Activated T-helper 2 cell treated with anti-CD3 and anti-CD28 coated beads, Interferon-gamma antibody, Interleukin-2, Interleukin-4, amounts not matched to agents 10 μg/mL and 5 μg/mL and 100 μg/mL, durations not matched to agents 14 hours and 24 hours and 36 hours (primary cell): Measurements from ENCODE around the gene FAM234A. TPM values are rescaled to one million over a fixed set of nuclear protein-coding genes. Genes with fewer than 3 reads are reported as not detected.

Source experiments
- DNase-seq: peaks from one replicate; pipeline ENCODE4 v3.0.0; 2021; ENCODE audit warnings: low spot score
- H3K27ac Mint-ChIP-seq: one replicate; pipeline ENCODE4 v1.8.0; 2021; ENCODE audit warnings: mixed read lengths
- H3K27me3 Mint-ChIP-seq: one replicate; pipeline ENCODE4 v1.8.0; 2021; ENCODE audit warnings: low read depth, mixed read lengths
- H3K36me3 Mint-ChIP-seq: one replicate; pipeline ENCODE4 v1.8.0; 2021; ENCODE audit warnings: low read depth, mixed read lengths
- H3K4me1 Mint-ChIP-seq: one replicate; pipeline ENCODE4 v1.8.0; 2021; ENCODE audit warnings: low read depth, mixed read lengths
- H3K4me3 Mint-ChIP-seq: one replicate; pipeline ENCODE4 v1.8.0; 2021; ENCODE audit warnings: low read depth, mild to moderate bottlenecking, moderate library complexity, mixed read lengths
- H3K9me3 Mint-ChIP-seq: one replicate; pipeline ENCODE4 v1.8.0; 2021; ENCODE audit warnings: mixed read lengths
- intact Hi-C: fragments of 100-400 bp; cut with micrococcal nuclease; formaldehyde crosslinking; loops from one replicate; pipeline ENCODE4 v1.15.1; 2023
- total RNA-seq: library from RNA; stranded (reverse); gene quantifications from 2 replicates; pipeline ENCODE4 v1.2.3, GENCODE V29; 2022

The FAM234A gene, protein sequence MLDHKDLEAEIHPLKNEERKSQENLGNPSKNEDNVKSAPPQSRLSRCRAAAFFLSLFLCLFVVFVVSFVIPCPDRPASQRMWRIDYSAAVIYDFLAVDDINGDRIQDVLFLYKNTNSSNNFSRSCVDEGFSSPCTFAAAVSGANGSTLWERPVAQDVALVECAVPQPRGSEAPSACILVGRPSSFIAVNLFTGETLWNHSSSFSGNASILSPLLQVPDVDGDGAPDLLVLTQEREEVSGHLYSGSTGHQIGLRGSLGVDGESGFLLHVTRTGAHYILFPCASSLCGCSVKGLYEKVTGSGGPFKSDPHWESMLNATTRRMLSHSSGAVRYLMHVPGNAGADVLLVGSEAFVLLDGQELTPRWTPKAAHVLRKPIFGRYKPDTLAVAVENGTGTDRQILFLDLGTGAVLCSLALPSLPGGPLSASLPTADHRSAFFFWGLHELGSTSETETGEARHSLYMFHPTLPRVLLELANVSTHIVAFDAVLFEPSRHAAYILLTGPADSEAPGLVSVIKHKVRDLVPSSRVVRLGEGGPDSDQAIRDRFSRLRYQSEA
- total RNA-seq = 30.3 TPM in 2 replicates

DNA sequence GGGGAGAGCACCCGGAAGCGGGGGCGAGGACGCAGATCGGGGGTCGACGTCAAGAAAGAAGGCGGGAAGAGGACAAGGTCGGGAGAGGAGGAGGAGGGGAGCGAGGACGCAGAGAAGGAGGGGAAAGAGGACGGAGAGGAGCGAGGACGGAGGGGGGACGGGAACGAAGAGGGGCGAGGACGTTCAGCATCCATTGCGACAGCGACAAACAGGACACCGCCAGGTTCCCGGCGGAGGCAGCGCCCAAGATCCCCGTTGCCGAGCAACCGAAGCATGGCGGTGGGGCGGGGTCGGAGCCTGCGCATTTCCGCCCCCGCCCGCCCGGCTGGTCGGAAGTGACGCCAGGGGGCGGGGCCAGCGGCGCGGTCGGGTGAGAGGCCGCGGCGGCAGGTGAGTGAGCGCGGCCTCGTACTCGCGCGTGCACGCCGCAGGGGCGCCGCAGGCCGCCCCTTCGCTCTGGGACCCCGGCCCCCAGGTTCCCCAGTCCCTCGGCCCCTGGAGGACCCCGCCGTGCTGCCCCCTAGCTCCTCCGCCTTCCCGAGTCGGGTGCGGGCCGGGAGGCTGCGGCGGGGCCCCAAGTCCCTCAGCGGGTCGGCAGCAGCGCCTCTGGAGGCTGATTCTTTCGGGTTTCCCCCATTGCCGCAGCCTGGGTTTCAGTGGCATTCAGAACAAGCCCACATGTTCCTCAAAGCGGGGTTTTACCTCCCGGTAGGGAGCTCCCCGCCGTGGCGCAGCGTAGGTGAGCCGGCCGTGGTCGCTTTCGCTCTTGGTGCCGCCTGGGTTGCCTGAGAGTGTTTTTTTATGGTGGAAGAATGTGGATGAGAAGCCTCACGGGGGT, at the start of gene FAM234A:
Gene FAM234A, plus strand, starts transcription at position 354 of the 838 bp plus-strand sequence. CDS start 19,593 bp downstream, outside the sequence.
- Mint-ChIP-seq H3K4me3 (peak within 1 kb of the TSS; percentile 98), H3K4me1 (peaks cover 12% of the 10 kb centered on the region), H3K27ac (peak within 1 kb of the TSS; percentile 97), H3K9me3 (no peaks in the 10 kb centered on the region), H3K36me3 (peaks cover 5% of the 10 kb centered on the region), H3K27me3 (no peaks in the 10 kb centered on the region)
- intact Hi-C loops = loop anchor here (1.0 kb wide), 2 partner anchors 18 to 118 kb away; partner anchors contain the start of gene AXIN1
- peak; percentile 91 for DNase-seq

DNA sequence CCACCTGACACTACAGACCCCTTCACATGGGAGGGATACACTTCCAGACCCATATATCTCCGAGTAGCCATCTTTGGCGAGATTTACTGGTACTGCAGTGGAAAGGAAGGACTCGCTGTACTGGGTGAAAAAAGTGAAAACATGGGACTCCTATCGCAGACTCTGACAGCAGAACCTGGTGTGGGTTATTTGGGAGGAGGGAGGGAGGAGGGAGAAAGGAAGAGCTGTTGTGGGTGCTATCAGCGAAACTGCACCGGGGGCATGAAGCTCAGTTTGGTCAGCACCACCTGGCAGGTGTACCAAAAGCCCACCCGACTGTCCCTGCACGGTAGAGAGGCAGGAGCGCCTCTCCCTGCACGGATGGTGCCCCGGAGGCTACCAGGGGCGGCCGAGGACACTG, 49.4 kb upstream of the FAM234A start:
- Mint-ChIP-seq H3K4me1 (peaks cover 1% of the 10 kb centered on the region), H3K27ac (no peak overlapping the region), H3K36me3 (peaks cover 27% of the 10 kb centered on the region), H3K4me3 (no peak overlapping the region), H3K9me3 (no peaks in the 10 kb centered on the region), H3K27me3 (no peaks in the 10 kb centered on the region)
- no peak for DNase-seq
- intact Hi-C loops = no loop called here

DNA sequence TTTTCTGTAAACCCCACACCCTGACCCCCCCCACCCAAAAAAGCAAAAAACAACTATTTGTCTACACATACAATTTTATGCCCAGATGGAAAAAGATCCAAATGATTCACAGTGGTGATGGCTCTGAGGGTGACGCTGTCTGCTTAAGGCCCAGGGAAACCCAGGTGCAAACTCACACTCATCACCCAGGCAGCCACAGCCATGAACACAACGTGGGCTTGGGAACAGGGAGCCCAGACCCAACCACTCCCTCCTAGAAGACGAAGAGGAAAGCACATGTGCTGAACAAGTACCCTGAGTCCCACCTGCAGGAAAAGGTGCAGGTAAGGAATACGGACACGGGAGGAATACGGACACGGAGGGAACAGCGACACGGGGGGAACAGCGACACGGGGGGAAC, 48.9 kb upstream of the FAM234A start:
- peaks cover 31% of the 10 kb centered on the region for H3K36me3 Mint-ChIP-seq
- H3K27me3 Mint-ChIP-seq = no peaks in the 10 kb centered on the region
- intact Hi-C loops = no loop called here
- H3K4me3 Mint-ChIP-seq = no peak overlapping the region
- H3K9me3 Mint-ChIP-seq = no peaks in the 10 kb centered on the region
- DNase-seq = no peak
- H3K4me1 Mint-ChIP-seq = peaks cover 1% of the 10 kb centered on the region
- H3K27ac Mint-ChIP-seq = no peak overlapping the region

DNA sequence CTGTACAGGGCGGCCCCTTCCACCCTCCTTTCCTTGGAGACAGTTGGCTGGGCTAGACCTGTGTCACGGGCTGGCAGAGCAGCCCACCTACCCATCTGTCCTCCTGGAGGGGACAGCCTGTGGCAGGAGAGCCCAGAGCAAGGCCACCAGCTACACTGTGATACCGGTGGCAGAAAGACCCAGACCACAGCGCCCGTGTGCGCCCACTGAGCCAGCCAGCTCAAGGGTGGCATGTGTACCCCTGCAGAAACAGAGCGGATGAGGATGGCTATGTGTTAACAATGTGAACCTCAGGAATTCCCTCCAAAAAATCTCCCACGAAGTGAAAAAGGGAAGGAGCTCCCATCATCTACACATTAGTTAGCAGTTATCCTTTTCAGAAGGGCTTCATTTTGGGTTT, 47.3 kb upstream of the FAM234A start:
- Mint-ChIP-seq H3K9me3 (no peaks in the 10 kb centered on the region), H3K36me3 (peaks cover 47% of the 10 kb centered on the region)

DNA sequence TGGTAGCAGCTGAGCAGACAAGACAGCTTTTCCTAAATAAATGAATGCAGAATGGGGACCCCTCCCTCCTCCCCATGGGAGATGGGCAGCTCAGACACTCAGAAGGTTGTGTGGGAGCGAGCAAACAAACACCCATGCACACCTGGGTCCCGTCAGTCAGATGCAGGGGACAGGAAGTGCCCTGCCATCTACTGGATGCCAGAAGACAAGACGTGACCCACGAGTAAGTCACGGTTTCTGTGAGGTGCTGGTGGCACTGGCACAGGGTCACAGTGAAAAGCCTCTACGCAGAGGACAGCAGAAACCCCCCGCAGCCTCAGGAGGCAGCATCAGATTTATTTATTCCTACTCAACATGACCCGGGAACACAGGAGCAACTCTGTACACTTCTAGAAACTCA, 45.9 kb upstream of the FAM234A start:
- Mint-ChIP-seq H3K27ac (no peak overlapping the region), H3K4me3 (no peak overlapping the region), H3K27me3 (no peaks in the 10 kb centered on the region), H3K9me3 (no peaks in the 10 kb centered on the region), H3K4me1 (peaks cover 1% of the 10 kb centered on the region), H3K36me3 (peaks cover 53% of the 10 kb centered on the region)
- no peak for DNase-seq
- intact Hi-C loops = no loop called here

More for the DNA sequence above, 47.3 kb upstream of the FAM234A start:
- DNase-seq = no peak
- H3K27ac Mint-ChIP-seq = no peak overlapping the region
- no peak overlapping the region for H3K4me3 Mint-ChIP-seq
- intact Hi-C loops = no loop called here
- H3K27me3 Mint-ChIP-seq = no peaks in the 10 kb centered on the region
- peaks cover 1% of the 10 kb centered on the region for H3K4me1 Mint-ChIP-seq

DNA sequence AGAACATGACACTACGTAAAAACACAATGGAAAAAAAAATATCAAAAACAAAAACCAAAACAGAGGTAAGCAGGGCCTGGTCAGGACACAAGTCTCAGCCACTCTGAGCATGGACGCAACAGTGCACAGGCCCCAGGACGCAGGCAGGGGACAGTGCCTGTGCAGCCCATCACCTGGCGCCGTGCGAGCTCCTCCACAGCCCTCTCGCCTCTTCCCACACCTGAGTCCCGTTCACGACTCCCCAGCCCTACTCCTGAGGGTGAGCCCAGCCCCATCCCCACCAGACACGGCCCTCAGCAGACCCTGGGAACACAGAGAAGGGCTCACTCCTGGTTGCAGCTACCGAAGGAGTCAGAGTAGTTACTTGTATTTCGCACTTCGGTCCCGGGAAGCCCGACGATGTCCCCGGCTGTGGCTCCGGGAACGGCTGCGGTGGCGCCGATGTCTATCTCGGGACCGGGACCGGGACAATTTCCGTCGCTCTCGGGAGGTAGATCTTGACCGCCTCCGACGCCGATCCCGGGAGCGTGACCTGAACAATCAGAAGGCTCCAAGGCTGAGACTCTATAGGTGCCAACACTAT, 44.9 kb upstream of the FAM234A start:
- intact Hi-C loops = no loop called here
- peaks cover 1% of the 10 kb centered on the region for H3K4me1 Mint-ChIP-seq

DNA sequence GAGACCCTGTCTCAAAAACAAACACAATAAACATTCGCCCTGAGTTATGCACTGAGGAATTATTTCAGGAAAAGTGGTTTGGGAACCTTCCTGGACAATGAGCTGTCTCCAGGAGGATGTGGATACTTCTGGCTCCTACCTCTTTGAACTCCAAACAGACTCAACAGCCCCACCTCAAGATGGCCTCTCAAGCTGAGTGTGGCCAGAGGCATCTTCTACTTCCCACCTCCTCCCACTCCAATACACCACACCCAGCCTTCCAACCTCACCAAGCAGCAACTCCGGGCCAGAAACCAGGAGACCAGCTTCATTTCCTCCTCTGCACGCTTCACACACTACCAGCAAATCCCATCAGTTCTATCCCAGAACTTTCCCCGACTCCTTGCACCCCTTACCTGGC, 42.8 kb upstream of the FAM234A start:
- H3K4me3 Mint-ChIP-seq = no peak overlapping the region
- H3K36me3 Mint-ChIP-seq = peaks cover 64% of the 10 kb centered on the region
- H3K4me1 Mint-ChIP-seq = peaks cover 1% of the 10 kb centered on the region
- no peaks in the 10 kb centered on the region for H3K9me3 Mint-ChIP-seq
- intact Hi-C loops = no loop called here
- H3K27me3 Mint-ChIP-seq = no peaks in the 10 kb centered on the region
- DNase-seq = no peak
- H3K27ac Mint-ChIP-seq = no peak overlapping the region

More for the DNA sequence above, 44.9 kb upstream of the FAM234A start:
- Mint-ChIP-seq H3K9me3 (no peaks in the 10 kb centered on the region), H3K4me3 (no peak overlapping the region), H3K36me3 (peaks cover 61% of the 10 kb centered on the region), H3K27me3 (no peaks in the 10 kb centered on the region), H3K27ac (no peak overlapping the region)
- DNase-seq = no peak

DNA sequence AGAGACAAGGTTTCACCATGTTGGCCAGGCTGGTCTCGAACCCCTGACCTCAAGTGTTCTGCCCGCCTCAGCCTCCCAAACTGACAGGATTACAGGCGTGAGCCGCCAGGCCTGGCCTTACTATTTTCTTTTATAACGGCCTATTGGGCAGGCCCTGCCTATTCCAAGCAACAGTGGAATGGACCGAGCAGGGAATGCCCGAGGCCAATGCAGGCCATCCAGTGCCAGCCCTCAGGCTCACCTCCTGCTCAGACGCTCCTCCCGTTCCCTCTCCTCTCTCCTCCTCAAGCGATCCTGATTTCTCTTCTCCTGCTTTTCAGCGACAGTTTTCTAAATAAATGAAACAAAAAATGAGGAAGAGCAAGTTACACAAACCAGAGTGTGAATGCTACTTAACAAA, 41.9 kb upstream of the FAM234A start:
- no peaks in the 10 kb centered on the region for H3K27me3 Mint-ChIP-seq
- no peak for DNase-seq
- intact Hi-C loops = no loop called here
- H3K4me3 Mint-ChIP-seq = no peak overlapping the region
- H3K36me3 Mint-ChIP-seq = peaks cover 65% of the 10 kb centered on the region
- H3K4me1 Mint-ChIP-seq = peaks cover 1% of the 10 kb centered on the region
- no peak overlapping the region for H3K27ac Mint-ChIP-seq
- no peaks in the 10 kb centered on the region for H3K9me3 Mint-ChIP-seq

DNA sequence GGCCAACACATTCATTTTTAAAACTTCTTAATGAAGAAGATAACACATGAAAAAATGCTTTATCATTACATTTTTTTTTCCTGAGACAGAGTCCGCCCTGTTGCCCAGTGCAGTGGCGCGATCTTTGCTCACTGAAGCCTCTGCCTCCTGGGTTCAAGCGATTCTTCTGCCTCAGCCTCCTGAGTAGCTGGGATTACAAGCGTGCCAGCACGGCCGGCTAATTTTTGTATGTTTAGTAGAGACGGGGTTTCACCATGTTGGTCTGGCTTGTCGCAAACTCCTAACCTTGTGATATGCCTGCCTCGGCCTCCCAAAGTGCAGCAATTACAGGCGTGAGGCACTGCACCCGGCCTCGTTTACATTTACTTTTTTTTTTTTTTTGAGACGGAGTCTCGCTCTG, 41.2 kb upstream of the FAM234A start:
- Mint-ChIP-seq H3K4me1 (peaks cover 1% of the 10 kb centered on the region), H3K4me3 (no peak overlapping the region), H3K27me3 (no peaks in the 10 kb centered on the region), H3K36me3 (peaks cover 69% of the 10 kb centered on the region), H3K9me3 (no peaks in the 10 kb centered on the region), H3K27ac (no peak overlapping the region)
- DNase-seq = no peak
- intact Hi-C loops = no loop called here

DNA sequence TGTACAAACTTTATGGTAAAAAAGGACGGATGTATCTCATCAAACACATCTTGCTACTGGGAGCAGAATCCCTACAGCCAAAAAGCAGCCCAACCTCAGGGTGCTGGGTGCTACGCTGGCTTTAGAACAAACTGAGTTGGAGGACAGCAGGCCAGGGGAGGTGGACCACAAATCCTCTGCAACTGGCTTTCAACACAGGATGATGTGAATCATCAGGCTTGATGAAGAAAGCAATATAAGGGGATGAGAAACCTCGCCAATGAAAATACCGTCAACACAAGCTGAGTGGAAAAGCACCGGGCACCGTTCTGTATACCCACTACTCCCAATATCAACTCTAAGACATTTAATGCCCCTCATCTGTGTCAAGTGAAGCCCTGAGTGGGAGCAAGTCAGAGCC, 40.1 kb upstream of the FAM234A start:
- H3K4me1 Mint-ChIP-seq = no peaks in the 10 kb centered on the region
- intact Hi-C loops = no loop called here
- no peak overlapping the region for H3K4me3 Mint-ChIP-seq
- H3K9me3 Mint-ChIP-seq = no peaks in the 10 kb centered on the region
- H3K27ac Mint-ChIP-seq = no peak overlapping the region
- no peaks in the 10 kb centered on the region for H3K27me3 Mint-ChIP-seq
- DNase-seq = no peak
- H3K36me3 Mint-ChIP-seq = peaks cover 66% of the 10 kb centered on the region

DNA sequence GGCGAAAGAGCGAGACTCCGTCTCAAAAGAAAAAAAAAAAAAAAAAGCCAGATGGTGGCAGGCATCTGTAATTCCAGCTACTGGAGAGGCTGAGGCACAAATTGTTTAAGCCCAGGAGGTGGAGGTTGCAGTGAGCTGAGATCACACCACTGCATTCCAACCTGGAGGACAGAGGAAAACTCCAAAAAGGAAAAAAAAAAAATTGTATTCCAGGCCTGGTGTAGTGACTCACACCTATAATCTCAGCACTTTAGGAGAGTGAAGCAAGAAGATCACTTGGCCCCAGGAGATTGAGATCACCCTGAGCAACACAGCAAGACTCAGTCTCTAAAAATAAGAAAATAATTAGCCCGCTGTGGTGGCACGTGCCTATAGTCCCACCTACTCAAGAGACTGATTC, 34.2 kb upstream of the FAM234A start:
- Mint-ChIP-seq H3K9me3 (no peaks in the 10 kb centered on the region), H3K4me1 (no peaks in the 10 kb centered on the region), H3K4me3 (no peak overlapping the region)

DNA sequence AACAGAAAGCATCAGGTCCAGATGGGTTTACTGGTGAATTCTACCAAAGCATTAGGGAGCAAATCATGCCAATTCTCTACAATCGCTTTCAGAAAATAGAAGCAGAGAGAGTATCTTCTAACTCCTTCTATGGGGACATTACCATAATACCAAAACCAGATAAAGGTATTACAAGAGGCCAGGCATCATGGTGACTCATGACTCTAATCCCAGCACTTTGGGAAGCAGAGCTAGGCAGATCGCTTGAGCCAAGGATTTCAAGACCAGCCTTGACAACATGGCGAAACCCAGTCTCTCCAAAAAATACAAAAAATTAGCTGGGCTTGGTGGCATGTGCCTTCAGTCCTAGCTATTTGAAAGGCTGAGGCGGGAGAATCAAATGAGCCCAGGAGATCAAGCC, 31.4 kb upstream of the FAM234A start:
- H3K4me3 Mint-ChIP-seq = no peak overlapping the region
- H3K4me1 Mint-ChIP-seq = peaks cover 5% of the 10 kb centered on the region
- intact Hi-C loops = no loop called here
- H3K36me3 Mint-ChIP-seq = peaks cover 70% of the 10 kb centered on the region
- no peak for DNase-seq
- H3K9me3 Mint-ChIP-seq = no peaks in the 10 kb centered on the region
- H3K27me3 Mint-ChIP-seq = no peaks in the 10 kb centered on the region
- no peak overlapping the region for H3K27ac Mint-ChIP-seq

More for the DNA sequence above, 34.2 kb upstream of the FAM234A start:
- peaks cover 60% of the 10 kb centered on the region for H3K36me3 Mint-ChIP-seq
- no peaks in the 10 kb centered on the region for H3K27me3 Mint-ChIP-seq
- no peak for DNase-seq
- intact Hi-C loops = no loop called here
- H3K27ac Mint-ChIP-seq = no peak overlapping the region
